ENCODE results near the gene SH3RF1. TPM values are rescaled to one million over a fixed set of nuclear protein-coding genes. Genes with fewer than 3 reads are reported as not detected.
A peak's percentile ranks its signal among the peaks of the same experiment; 100 is the strongest.

SH3RF1 gene
- total and polyA plus RNA-seq, 2 of the 8 experiments (the other 6 are each of a cell fraction or from before 2014, with no cell fraction given): 6.9 to 15.1 TPM

DNA sequence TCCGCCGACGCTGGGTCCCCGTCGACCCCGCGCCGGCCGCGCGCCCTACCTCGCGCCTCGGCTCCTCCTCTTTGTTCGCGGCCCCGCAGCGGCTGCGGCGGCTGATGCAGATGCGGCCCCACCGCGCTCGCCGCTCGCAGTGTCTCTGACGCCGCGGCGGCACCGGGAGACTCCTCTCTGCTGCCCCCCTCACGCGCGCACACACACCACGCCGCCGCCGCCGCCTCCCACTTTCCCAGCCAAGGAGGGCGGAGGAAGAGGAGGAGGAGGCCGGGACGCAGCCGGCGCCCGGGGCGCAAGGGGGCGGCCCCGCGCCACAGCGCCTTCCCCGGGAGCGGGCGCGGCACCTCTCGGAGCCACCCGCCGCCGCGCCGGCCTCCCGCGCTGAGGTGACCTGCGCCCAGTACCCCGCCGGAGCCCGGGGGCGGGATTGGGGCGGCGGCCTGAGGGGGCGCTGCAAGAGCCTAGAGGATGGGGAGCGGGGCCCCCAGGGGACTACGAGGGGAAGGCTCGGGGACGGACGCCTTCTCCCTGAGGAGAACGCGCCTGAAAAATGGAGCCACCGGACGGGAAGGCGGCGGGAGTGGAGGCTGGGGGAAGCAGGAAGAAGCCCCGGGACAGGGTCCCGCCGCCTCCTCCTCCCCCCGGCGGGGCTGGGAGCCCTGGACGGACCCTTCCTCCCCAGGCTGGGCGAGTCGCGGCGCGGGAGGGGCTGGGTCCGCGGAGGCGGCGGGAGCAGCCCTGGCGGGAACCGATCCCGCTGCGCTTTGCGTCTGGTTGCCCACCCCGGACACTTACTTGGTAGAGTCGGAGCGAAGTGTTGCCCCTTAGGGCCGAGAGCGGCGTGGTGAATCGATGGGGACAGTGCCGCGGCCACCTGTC is at the start of gene SH3RF1 (continued):
- no peak for TF ChIP-seq HDAC6 (IDR thresholded peaks at IDR 0.05; ENCODE audit: low read depth, low read length)
- TF ChIP-seq TCF12 (IDR thresholded peaks at IDR 0.05; ENCODE audit: low read depth, low read length): no peak
- TF ChIP-seq, protein P1, sequence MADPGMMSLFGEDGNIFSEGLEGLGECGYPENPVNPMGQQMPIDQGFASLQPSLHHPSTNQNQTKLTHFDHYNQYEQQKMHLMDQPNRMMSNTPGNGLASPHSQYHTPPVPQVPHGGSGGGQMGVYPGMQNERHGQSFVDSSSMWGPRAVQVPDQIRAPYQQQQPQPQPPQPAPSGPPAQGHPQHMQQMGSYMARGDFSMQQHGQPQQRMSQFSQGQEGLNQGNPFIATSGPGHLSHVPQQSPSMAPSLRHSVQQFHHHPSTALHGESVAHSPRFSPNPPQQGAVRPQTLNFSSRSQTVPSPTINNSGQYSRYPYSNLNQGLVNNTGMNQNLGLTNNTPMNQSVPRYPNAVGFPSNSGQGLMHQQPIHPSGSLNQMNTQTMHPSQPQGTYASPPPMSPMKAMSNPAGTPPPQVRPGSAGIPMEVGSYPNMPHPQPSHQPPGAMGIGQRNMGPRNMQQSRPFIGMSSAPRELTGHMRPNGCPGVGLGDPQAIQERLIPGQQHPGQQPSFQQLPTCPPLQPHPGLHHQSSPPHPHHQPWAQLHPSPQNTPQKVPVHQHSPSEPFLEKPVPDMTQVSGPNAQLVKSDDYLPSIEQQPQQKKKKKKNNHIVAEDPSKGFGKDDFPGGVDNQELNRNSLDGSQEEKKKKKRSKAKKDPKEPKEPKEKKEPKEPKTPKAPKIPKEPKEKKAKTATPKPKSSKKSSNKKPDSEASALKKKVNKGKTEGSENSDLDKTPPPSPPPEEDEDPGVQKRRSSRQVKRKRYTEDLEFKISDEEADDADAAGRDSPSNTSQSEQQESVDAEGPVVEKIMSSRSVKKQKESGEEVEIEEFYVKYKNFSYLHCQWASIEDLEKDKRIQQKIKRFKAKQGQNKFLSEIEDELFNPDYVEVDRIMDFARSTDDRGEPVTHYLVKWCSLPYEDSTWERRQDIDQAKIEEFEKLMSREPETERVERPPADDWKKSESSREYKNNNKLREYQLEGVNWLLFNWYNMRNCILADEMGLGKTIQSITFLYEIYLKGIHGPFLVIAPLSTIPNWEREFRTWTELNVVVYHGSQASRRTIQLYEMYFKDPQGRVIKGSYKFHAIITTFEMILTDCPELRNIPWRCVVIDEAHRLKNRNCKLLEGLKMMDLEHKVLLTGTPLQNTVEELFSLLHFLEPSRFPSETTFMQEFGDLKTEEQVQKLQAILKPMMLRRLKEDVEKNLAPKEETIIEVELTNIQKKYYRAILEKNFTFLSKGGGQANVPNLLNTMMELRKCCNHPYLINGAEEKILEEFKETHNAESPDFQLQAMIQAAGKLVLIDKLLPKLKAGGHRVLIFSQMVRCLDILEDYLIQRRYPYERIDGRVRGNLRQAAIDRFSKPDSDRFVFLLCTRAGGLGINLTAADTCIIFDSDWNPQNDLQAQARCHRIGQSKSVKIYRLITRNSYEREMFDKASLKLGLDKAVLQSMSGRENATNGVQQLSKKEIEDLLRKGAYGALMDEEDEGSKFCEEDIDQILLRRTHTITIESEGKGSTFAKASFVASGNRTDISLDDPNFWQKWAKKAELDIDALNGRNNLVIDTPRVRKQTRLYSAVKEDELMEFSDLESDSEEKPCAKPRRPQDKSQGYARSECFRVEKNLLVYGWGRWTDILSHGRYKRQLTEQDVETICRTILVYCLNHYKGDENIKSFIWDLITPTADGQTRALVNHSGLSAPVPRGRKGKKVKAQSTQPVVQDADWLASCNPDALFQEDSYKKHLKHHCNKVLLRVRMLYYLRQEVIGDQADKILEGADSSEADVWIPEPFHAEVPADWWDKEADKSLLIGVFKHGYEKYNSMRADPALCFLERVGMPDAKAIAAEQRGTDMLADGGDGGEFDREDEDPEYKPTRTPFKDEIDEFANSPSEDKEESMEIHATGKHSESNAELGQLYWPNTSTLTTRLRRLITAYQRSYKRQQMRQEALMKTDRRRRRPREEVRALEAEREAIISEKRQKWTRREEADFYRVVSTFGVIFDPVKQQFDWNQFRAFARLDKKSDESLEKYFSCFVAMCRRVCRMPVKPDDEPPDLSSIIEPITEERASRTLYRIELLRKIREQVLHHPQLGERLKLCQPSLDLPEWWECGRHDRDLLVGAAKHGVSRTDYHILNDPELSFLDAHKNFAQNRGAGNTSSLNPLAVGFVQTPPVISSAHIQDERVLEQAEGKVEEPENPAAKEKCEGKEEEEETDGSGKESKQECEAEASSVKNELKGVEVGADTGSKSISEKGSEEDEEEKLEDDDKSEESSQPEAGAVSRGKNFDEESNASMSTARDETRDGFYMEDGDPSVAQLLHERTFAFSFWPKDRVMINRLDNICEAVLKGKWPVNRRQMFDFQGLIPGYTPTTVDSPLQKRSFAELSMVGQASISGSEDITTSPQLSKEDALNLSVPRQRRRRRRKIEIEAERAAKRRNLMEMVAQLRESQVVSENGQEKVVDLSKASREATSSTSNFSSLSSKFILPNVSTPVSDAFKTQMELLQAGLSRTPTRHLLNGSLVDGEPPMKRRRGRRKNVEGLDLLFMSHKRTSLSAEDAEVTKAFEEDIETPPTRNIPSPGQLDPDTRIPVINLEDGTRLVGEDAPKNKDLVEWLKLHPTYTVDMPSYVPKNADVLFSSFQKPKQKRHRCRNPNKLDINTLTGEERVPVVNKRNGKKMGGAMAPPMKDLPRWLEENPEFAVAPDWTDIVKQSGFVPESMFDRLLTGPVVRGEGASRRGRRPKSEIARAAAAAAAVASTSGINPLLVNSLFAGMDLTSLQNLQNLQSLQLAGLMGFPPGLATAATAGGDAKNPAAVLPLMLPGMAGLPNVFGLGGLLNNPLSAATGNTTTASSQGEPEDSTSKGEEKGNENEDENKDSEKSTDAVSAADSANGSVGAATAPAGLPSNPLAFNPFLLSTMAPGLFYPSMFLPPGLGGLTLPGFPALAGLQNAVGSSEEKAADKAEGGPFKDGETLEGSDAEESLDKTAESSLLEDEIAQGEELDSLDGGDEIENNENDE (IDR thresholded peaks at IDR 0.05; ENCODE audit: insufficient replicate concordance, low read length): no peak
- TF ChIP-seq CBX5 (IDR thresholded peaks at IDR 0.05; ENCODE audit: low read depth, low read length): no peak
- TF ChIP-seq, protein P2, sequence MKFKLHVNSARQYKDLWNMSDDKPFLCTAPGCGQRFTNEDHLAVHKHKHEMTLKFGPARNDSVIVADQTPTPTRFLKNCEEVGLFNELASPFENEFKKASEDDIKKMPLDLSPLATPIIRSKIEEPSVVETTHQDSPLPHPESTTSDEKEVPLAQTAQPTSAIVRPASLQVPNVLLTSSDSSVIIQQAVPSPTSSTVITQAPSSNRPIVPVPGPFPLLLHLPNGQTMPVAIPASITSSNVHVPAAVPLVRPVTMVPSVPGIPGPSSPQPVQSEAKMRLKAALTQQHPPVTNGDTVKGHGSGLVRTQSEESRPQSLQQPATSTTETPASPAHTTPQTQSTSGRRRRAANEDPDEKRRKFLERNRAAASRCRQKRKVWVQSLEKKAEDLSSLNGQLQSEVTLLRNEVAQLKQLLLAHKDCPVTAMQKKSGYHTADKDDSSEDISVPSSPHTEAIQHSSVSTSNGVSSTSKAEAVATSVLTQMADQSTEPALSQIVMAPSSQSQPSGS (IDR thresholded peaks at IDR 0.05; ENCODE audit: low read length): no peak
- no peak for TF ChIP-seq CHD1 (IDR thresholded peaks at IDR 0.05; ENCODE audit: low read depth, low read length)
- no peak for TF ChIP-seq BACH1 (IDR thresholded peaks at IDR 0.05; ENCODE audit: low read length)
- peak; percentile 14; the same call in 1 of the 2 replicates for TF ChIP-seq EGR1 (IDR thresholded peaks at IDR 0.05; ENCODE audit: borderline replicate concordance, low read depth, low read length)
